ENCODE results near the gene ITPA. TPM values are rescaled to one million over a fixed set of nuclear protein-coding genes. Genes with fewer than 3 reads are reported as not detected.

The ITPA gene
- total and polyA plus RNA-seq, 2 of the 13 experiments (the other 11 are each of a cell fraction or from before 2014, with no cell fraction given), result 60.1 to 103 TPM

DNA sequence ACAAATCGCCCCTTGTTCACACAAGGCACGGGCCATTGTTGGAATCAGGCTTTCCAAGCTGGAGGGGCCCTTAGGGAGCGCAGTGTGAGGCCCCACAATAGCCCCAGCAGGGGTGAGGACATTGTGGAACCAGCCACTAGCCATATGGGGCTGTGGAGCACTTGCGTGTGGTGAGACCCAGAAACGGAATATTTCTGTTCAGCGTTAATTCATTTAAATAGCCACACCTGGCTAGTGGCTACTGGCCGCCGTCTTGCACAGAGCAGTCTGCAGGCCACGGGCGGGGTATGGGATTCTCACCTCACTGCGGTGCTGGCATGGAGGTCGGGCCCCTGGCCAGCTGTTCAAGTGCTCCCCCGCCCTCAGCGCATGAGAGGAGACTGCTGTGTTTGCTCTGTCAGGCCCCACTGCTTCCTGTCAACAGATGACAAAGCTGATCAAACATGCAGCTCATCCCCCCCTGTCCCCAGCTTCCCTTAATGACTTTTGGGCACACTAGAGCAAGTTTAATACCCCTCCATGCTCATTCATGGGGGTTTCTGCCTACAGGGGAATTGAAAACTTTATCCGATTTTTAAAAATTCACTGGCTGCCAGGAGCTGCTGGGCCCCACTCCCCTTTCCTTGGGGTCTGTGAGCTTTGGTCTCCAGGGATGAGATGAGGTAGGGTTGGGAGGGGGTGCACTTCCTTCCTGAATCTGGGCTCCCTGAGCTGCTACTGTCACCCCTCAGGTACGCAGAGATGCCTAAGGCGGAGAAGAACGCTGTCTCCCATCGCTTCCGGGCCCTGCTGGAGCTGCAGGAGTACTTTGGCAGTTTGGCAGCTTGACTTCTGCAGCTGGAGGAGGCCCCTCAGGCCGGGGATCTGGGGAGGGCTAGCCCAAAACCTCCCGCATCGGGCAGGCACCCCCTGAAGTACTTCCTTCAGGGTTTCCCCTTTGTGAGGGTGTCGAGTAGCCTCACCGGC lies 13.6 kb downstream of the ITPA start (continued):
- TF ChIP-seq ZNF549 (CRISPR knock-in tag; IDR thresholded peaks at IDR 0.05) (no peak), CBX1 (IDR thresholded peaks at IDR 0.05; ENCODE audit: low read depth) (no peak), RFXANK (CRISPR knock-in tag; IDR thresholded peaks at IDR 0.05) (peak; percentile 98), FOXA1 (IDR thresholded peaks at IDR 0.05) (peak; percentile 92), FOXA1 (CRISPR knock-in tag; IDR thresholded peaks at IDR 0.05) (peak; percentile 99), ZNF546 (CRISPR knock-in tag; conservative IDR thresholded peaks at IDR 0.05) (peak; percentile 42; the same call in 1 of the 2 replicates), SRSF1 (optimal IDR thresholded peaks at IDR 0.05; ENCODE audit: low read depth, low read length) (no peak), FOXA3 (CRISPR knock-in tag; IDR thresholded peaks at IDR 0.05) (peak; percentile 99), YEATS2 (CRISPR knock-in tag; IDR thresholded peaks at IDR 0.05; ENCODE audit: borderline replicate concordance) (peak; percentile 78; the same call in 1 of the 2 replicates), TBP (CRISPR knock-in tag; IDR thresholded peaks at IDR 0.05) (no peak), ZFAT (CRISPR knock-in tag; conservative IDR thresholded peaks at IDR 0.05) (no peak), ZNF232 (CRISPR knock-in tag; IDR thresholded peaks at IDR 0.05; ENCODE audit: borderline replicate concordance) (peak; percentile 98), JARID2 (CRISPR knock-in tag; IDR thresholded peaks at IDR 0.05; ENCODE audit: insufficient replicate concordance) (peak; percentile 62), JUNB (CRISPR knock-in tag; IDR thresholded peaks at IDR 0.05; ENCODE audit: borderline replicate concordance) (peak; percentile 97; the same call in 1 of the 2 replicates), REXO4 (CRISPR knock-in tag; IDR thresholded peaks at IDR 0.05; ENCODE audit: borderline replicate concordance) (peak; percentile 74; the same call in 1 of the 2 replicates), BCL6 (CRISPR knock-in tag; IDR thresholded peaks at IDR 0.05) (peak; percentile 86), YY1 (IDR thresholded peaks at IDR 0.05; ENCODE audit: insufficient read depth, insufficient replicate concordance, low read depth, low read length) (peak; percentile 82), DNMT1 (CRISPR knock-in tag; IDR thresholded peaks at IDR 0.05) (no peak; the same call in 1 of the 2 replicates), MED8 (CRISPR knock-in tag; IDR thresholded peaks at IDR 0.05; ENCODE audit: insufficient replicate concordance) (peak; percentile 94)
- TF ChIP-seq, protein P1, sequence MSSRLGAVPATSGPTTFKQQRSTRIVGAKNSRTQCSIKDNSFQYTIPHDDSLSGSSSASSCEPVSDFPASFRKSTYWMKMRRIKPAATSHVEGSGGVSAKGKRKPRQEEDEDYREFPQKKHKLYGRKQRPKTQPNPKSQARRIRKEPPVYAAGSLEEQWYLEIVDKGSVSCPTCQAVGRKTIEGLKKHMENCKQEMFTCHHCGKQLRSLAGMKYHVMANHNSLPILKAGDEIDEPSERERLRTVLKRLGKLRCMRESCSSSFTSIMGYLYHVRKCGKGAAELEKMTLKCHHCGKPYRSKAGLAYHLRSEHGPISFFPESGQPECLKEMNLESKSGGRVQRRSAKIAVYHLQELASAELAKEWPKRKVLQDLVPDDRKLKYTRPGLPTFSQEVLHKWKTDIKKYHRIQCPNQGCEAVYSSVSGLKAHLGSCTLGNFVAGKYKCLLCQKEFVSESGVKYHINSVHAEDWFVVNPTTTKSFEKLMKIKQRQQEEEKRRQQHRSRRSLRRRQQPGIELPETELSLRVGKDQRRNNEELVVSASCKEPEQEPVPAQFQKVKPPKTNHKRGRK (CRISPR knock-in tag; IDR thresholded peaks at IDR 0.05), result no peak
- TF ChIP-seq, protein P2, sequence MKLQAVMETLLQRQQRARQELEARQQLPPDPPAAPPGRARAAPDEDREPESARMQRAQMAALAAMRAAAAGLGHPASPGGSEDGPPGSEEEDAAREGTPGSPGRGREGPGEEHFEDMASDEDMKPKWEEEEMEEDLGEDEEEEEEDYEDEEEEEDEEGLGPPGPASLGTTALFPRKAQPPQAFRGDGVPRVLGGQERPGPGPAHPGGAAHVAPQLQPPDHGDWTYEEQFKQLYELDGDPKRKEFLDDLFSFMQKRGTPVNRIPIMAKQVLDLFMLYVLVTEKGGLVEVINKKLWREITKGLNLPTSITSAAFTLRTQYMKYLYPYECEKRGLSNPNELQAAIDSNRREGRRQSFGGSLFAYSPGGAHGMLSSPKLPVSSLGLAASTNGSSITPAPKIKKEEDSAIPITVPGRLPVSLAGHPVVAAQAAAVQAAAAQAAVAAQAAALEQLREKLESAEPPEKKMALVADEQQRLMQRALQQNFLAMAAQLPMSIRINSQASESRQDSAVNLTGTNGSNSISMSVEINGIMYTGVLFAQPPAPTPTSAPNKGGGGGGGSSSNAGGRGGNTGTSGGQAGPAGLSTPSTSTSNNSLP (IDR thresholded peaks at IDR 0.05; ENCODE audit: low read depth, low read length), result peak; percentile 91
- TF ChIP-seq, protein P3, sequence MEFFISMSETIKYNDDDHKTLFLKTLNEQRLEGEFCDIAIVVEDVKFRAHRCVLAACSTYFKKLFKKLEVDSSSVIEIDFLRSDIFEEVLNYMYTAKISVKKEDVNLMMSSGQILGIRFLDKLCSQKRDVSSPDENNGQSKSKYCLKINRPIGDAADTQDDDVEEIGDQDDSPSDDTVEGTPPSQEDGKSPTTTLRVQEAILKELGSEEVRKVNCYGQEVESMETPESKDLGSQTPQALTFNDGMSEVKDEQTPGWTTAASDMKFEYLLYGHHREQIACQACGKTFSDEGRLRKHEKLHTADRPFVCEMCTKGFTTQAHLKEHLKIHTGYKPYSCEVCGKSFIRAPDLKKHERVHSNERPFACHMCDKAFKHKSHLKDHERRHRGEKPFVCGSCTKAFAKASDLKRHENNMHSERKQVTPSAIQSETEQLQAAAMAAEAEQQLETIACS (CRISPR knock-in tag; IDR thresholded peaks at IDR 0.05), result no peak
- TF ChIP-seq, protein P4, sequence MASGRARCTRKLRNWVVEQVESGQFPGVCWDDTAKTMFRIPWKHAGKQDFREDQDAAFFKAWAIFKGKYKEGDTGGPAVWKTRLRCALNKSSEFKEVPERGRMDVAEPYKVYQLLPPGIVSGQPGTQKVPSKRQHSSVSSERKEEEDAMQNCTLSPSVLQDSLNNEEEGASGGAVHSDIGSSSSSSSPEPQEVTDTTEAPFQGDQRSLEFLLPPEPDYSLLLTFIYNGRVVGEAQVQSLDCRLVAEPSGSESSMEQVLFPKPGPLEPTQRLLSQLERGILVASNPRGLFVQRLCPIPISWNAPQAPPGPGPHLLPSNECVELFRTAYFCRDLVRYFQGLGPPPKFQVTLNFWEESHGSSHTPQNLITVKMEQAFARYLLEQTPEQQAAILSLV (CRISPR knock-in tag; IDR thresholded peaks at IDR 0.05; ENCODE audit: borderline replicate concordance), result peak; percentile 64; the same call in 1 of the 2 replicates

Data from HepG2 (cell line).